ENCODE data around the gene HSPH1.
"Not testable (repeated sequence)": the region's sequence is repeated elsewhere in the genome, so short reads cannot be mapped to it uniquely, and the experiment has no call there.

HSPH1 gene

GRCh38 chr13:31102905-31103304 is 58.8 kb downstream of the HSPH1 start:
- no peak for DNase-seq
- intact Hi-C loops (cut with DNase I) = no loop called here

- no peak for DNase-seq
Observed at GRCh38 chr13:31101472-31102170, 60.1 kb downstream of the HSPH1 start.

GRCh38 chr13:31100721-31101120 is 61.0 kb downstream of the HSPH1 start:
- intact Hi-C loops (cut with DNase I) = no loop called here
- no peak for DNase-seq

More at GRCh38 chr13:31101472-31102170, 60.1 kb downstream of the HSPH1 start:
- intact Hi-C loops (cut with DNase I) = no loop called here

- DNase-seq; intact Hi-C loops (cut with DNase I): not testable (repeated sequence)
Observed at GRCh38 chr13:31097911-31098434, 63.7 kb downstream of the HSPH1 start.

GRCh38 chr13:31096654-31097302 is 64.9 kb downstream of the HSPH1 start:
- DNase-seq = no peak
- intact Hi-C loops (cut with DNase I) = no loop called here

GRCh38 chr13:31094331-31095015 is 67.2 kb downstream of the HSPH1 start:
- intact Hi-C loops (cut with DNase I) = no loop called here
- DNase-seq = no peak

- no peak for DNase-seq
- intact Hi-C loops (cut with DNase I) = no loop called here
Observed at GRCh38 chr13:31093145-31093885, 68.4 kb downstream of the HSPH1 start.

- DNase-seq = no peak
- intact Hi-C loops (cut with DNase I) = no loop called here
Observed at GRCh38 chr13:31092646-31093045, 69.1 kb downstream of the HSPH1 start.

GRCh38 chr13:31090961-31091624 is 70.6 kb downstream of the HSPH1 start:
- DNase-seq = peak in 1 of 10 donors; percentile 81
- intact Hi-C loops (cut with DNase I) = no loop called here

GRCh38 chr13:31090096-31090495 is 71.6 kb downstream of the HSPH1 start:
- intact Hi-C loops (cut with DNase I) = no loop called here
- DNase-seq = no peak

- intact Hi-C loops (cut with DNase I) = no loop called here
- DNase-seq = no peak
Observed at GRCh38 chr13:31089649-31090048, 72.1 kb downstream of the HSPH1 start.

GRCh38 chr13:31088826-31089420 is 72.8 kb downstream of the HSPH1 start:
- intact Hi-C loops (cut with DNase I) = no loop called here
- no peak for DNase-seq
